A549 treated with GW870086 at 1 μM for 4 hours (cell line): ENCODE results near the gene CT45A10. TPM values are rescaled to one million over a fixed set of nuclear protein-coding genes. Genes with fewer than 3 reads are reported as not detected.

ENCODE experiments used
- total RNA-seq: library from RNA; stranded (reverse); fragments of 200-300 nt; extraction: Qiagen RNA extraction; gene quantifications from 5 replicates; pipeline ENCODE4 v1.2.3, GENCODE V29; 2022; ENCODE audit warnings: low read depth

Gene CT45A10
- total RNA-seq = 0.41 to 1.1 TPM in 2 of 5 replicates, not detected in the others

GRCh38 chrX:135893294-135893817 is at the start of gene CT45A10, which contains the start of gene SAGE1:
TSS of gene CT45A10 (minus strand) at chrX:135893444. CDS start at chrX:135885344, 8,100 bp downstream.
TSS of gene SAGE1 (plus strand) at chrX:135893716. CDS start at chrX:135896243, 2,527 bp downstream.

GRCh38 chrX:135871712-135872111 is 21.5 kb downstream of the CT45A10 start, which contains the start of gene CT45A9:
TSS of gene CT45A9 (minus strand) at chrX:135871812. CDS start at chrX:135868061, 3,751 bp downstream.

GRCh38 chrX:135854438-135854837 is 38.8 kb downstream of the CT45A10 start, which contains the start of gene CT45A8:
TSS of gene CT45A8 (minus strand) at chrX:135854538. CDS start at chrX:135850783, 3,755 bp downstream.

GRCh38 chrX:135837180-135837579 is 56.1 kb downstream of the CT45A10 start, which contains the start of gene CT45A7:
TSS of gene CT45A7 (minus strand) at chrX:135837280. CDS start at chrX:135833533, 3,747 bp downstream.

Other genes starting within 250 kb of the CT45A10 start
- not detected in 5 replicates for gene CT45A1, start 179.8 kb downstream of the CT45A10 start, total RNA-seq
- gene CT45A3, start 125.3 kb downstream of the CT45A10 start, total RNA-seq = 0.23 to 0.31 TPM (median 0.27 TPM) in 3 of 5 replicates, not detected in the others
- not detected in 5 replicates for gene CT45A5, start 107.9 kb downstream of the CT45A10 start, total RNA-seq
- not detected in 5 replicates for gene CT45A6, start 90.7 kb downstream of the CT45A10 start, total RNA-seq
- not detected in 5 replicates for gene CT45A2, start 73.4 kb downstream of the CT45A10 start, total RNA-seq
- not detected in 5 replicates for gene CT45A7, start 56.2 kb downstream of the CT45A10 start, total RNA-seq
- not detected in 5 replicates for gene CT45A8, start 38.9 kb downstream of the CT45A10 start, total RNA-seq
- not detected in 5 replicates for gene CT45A9, start 21.6 kb downstream of the CT45A10 start, total RNA-seq
- 0.06 to 0.07 TPM (median 0.06 TPM) in 3 of 5 replicates, not detected in the others for gene SAGE1, start 272 bp upstream of the CT45A10 start, total RNA-seq
- 15.2 to 20.8 TPM (median 18.8 TPM) in 5 replicates for gene MMGT1, start 80.5 kb upstream of the CT45A10 start, total RNA-seq
- gene SLC9A6, start 92.0 kb upstream of the CT45A10 start, total RNA-seq = 8.5 to 10.8 TPM (median 9.2 TPM) in 5 replicates